Naive thymus-derived CD4-positive, alpha-beta T cell (primary cell): ENCODE data around the gene STX12. TPM values are rescaled to one million over a fixed set of nuclear protein-coding genes. Genes with fewer than 3 reads are reported as not detected.

ENCODE experiments used
- polyA plus RNA-seq, 2 donors: library from polyadenylated mRNA; unstranded; fragments of 300-500 nt; fragmentation: Illumina TruSeq; gene quantifications; one replicate each; pipeline ENCODE4 v1.2.3, GENCODE V29; 2021
- total RNA-seq, 6 experiments: library from RNA in 5 of 6; stranded (reverse) in 5 of 6; gene quantifications; 1 replicate in 5 of 6; 2 replicates in 1 of 6; pipeline ENCODE4 v1.2.3 and lab custom pipeline; 2021 to 2026

Gene STX12
- total and polyA plus RNA-seq, 7 experiments from 2014 or later: 9.3 to 38.7 (median 26.9) TPM

Other genes starting within 250 kb of the STX12 start
- gene AHDC1, start 169.1 kb upstream of the STX12 start, total RNA-seq: 10 to 100 TPM; 18.4 to 38.8 (median 21.3) TPM
- 1 to 10 TPM in 1 of 2 donors, under 1 TPM in 1; 0.90 to 2.0 TPM for gene AHDC1, start 169.1 kb upstream of the STX12 start, polyA plus RNA-seq
- gene FGR, start 138.0 kb upstream of the STX12 start, total RNA-seq: 100 to 1,000 TPM in 1 of 5 experiments, 10 to 100 TPM in 1, 1 to 10 TPM in 2, under 1 TPM in 1; 0.15 to 246 (median 1.9) TPM
- under 1 TPM; 0.70 to 0.72 TPM for gene FGR, start 138.0 kb upstream of the STX12 start, polyA plus RNA-seq
- 100 to 1,000 TPM in 1 of 5 experiments, 10 to 100 TPM in 4; 24.7 to 266 (median 33.2) TPM for gene IFI6, start 101.0 kb upstream of the STX12 start, total RNA-seq
- gene IFI6, start 101.0 kb upstream of the STX12 start, polyA plus RNA-seq: 100 to 1,000 TPM; 166 to 186 TPM
- gene FAM76A, start 47.3 kb upstream of the STX12 start, total RNA-seq: 10 to 100 TPM; 15.2 to 25.2 (median 22.2) TPM
- 10 to 100 TPM in 1 of 2 donors, 1 to 10 TPM in 1; 9.0 to 10.2 TPM for gene FAM76A, start 47.3 kb upstream of the STX12 start, polyA plus RNA-seq
- 10 to 100 TPM; 17.5 to 60.2 (median 39.5) TPM for gene PPP1R8, start 57.6 kb downstream of the STX12 start, total RNA-seq
- gene PPP1R8, start 57.6 kb downstream of the STX12 start, polyA plus RNA-seq: 10 to 100 TPM; 37.4 to 45.8 TPM
- gene THEMIS2, start 99.3 kb downstream of the STX12 start, total RNA-seq: 100 to 1,000 TPM in 1 of 5 experiments, 10 to 100 TPM in 4; 48.8 to 234 (median 72.3) TPM
- 10 to 100 TPM; 24.8 to 97.1 TPM for gene THEMIS2, start 99.3 kb downstream of the STX12 start, polyA plus RNA-seq
- gene RPA2, start 141.4 kb downstream of the STX12 start, total RNA-seq: 10 to 100 TPM; 20.6 to 72.4 (median 58.6) TPM
- 100 to 1,000 TPM; 224 to 235 TPM for gene RPA2, start 141.4 kb downstream of the STX12 start, polyA plus RNA-seq
- gene SMPDL3B, start 161.8 kb downstream of the STX12 start, total RNA-seq: under 1 TPM in 3 of 5 experiments, not detected in 2; 0.19 to 0.47 (median 0.41) TPM
- gene SMPDL3B, start 161.8 kb downstream of the STX12 start, polyA plus RNA-seq: not detected
- 10 to 100 TPM in 3 of 5 experiments, 1 to 10 TPM in 2; 8.4 to 15.8 (median 10.7) TPM for gene XKR8, start 186.8 kb downstream of the STX12 start, total RNA-seq
- 10 to 100 TPM; 10.4 to 22.1 TPM for gene XKR8, start 186.8 kb downstream of the STX12 start, polyA plus RNA-seq